ENCODE data around the gene COL5A2.

- TF ChIP-seq CTCF (conservative IDR thresholded peaks at IDR 0.05 in 1 of 2, IDR thresholded peaks at IDR 0.05 in 1 of 2; ENCODE audit: extremely low read depth in 1 of 2, insufficient read depth in 1 of 2, low read depth in 1 of 2, low read length in 2 of 2) = no peak
- no peak for TF ChIP-seq EZH2 (IDR thresholded peaks at IDR 0.05; ENCODE audit: borderline replicate concordance, low read length)
Observed at GRCh38 chr2:189134485-189134884, 45.1 kb downstream of the COL5A2 start.
